Thymus (tissue), 11 donors: ENCODE data around the gene DCDC2. TPM values are rescaled to one million over a fixed set of nuclear protein-coding genes. Genes with fewer than 3 reads are reported as not detected.

ENCODE experiments used
- DNase-seq, 9 donors: peaks; one replicate each; pipeline ENCODE4 v3.0.0-alpha.2; 2013; ENCODE audit warnings: low spot score in 9 of 9, low read depth in 6 of 9, missing footprints in 1 of 9
- H3K27ac ChIP-seq, 2 donors: one replicate each; pipeline ENCODE4 v1.5.1; 2013; ENCODE audit warnings: control low read depth in 1 of 2, low read depth in 1 of 2, low read length in 1 of 2, mild to moderate bottlenecking in 1 of 2, moderate library complexity in 1 of 2
- H3K27me3 ChIP-seq, 2 donors: one replicate each; pipeline ENCODE4 v1.5.1; 2013; ENCODE audit warnings: low read length in 1 of 2; ENCODE audit not compliant: control insufficient read depth in 2 of 2, insufficient read depth in 1 of 2
- H3K36me3 ChIP-seq, 2 donors: one replicate each; pipeline ENCODE4 v1.5.1; 2013; ENCODE audit warnings: low read length in 1 of 2, mild to moderate bottlenecking in 1 of 2, moderate library complexity in 1 of 2; ENCODE audit not compliant: control insufficient read depth in 2 of 2, insufficient read depth in 2 of 2
- H3K4me1 ChIP-seq, 2 donors: one replicate each; pipeline ENCODE4 v1.5.1; 2013; ENCODE audit warnings: low read length in 2 of 2; ENCODE audit not compliant: control insufficient read depth in 2 of 2, insufficient read depth in 2 of 2
- H3K4me3 ChIP-seq, 2 donors: one replicate each; pipeline ENCODE4 v1.5.1; 2013; ENCODE audit warnings: low read length in 2 of 2, control low read depth in 1 of 2, mild to moderate bottlenecking in 1 of 2
- H3K9me3 ChIP-seq, 2 donors: one replicate each; pipeline ENCODE4 v1.5.1; 2013; ENCODE audit warnings: low read length in 1 of 2, mild to moderate bottlenecking in 1 of 2; ENCODE audit not compliant: control insufficient read depth in 2 of 2, insufficient read depth in 1 of 2
- WGBS: extraction: QIAGEN DNeasy Blood & Tissue Kit; methylation state at CpG from one replicate; pipeline ENCODE4 v1.1.7; 2013; 5-methylcytosine and 5-hydroxymethylcytosine counted together
- polyA plus RNA-seq: library from polyadenylated mRNA; stranded (reverse); fragments of 200-250 nt; gene quantifications from one replicate; pipeline ENCODE4 v1.2.3, GENCODE V29; 2013
- total RNA-seq: library from RNA; stranded (reverse); fragments of 120-200 nt; gene quantifications from one replicate; pipeline ENCODE4 v1.2.4, GENCODE V29; 2013
- donor health status: healthy.

Gene DCDC2
- total and polyA plus RNA-seq, 2 donors: 0.19 to 0.25 TPM

GRCh38 chr6:24358219-24358821 lies 461 bp upstream of the DCDC2 start:
- DNase-seq: no peak
- WGBS: 58% methylated on average over 12 of the region's 12 CpGs
- H3K36me3 ChIP-seq: no peaks in the 10 kb centered on the region
- H3K27ac ChIP-seq: no peak overlapping the region
- H3K9me3 ChIP-seq: peaks cover 0 to 13% of the 10 kb centered on the region in 2 donors
- peaks cover 5 to 17% of the 10 kb centered on the region in 2 donors for H3K4me1 ChIP-seq
- peaks cover 22 to 39% of the 10 kb centered on the region in 2 donors for H3K27me3 ChIP-seq
- no peak overlapping the region for H3K4me3 ChIP-seq

GRCh38 chr6:24356310-24356973 lies 1.4 kb downstream of the DCDC2 start:
- Histone ChIP-seq H3K27ac (no peak overlapping the region), H3K36me3 (no peaks in the 10 kb centered on the region), H3K27me3 (peaks cover 25 to 39% of the 10 kb centered on the region in 2 donors), H3K4me3 (no peak overlapping the region), H3K4me1 (peaks cover 5 to 17% of the 10 kb centered on the region in 2 donors), H3K9me3 (peaks cover 0 to 13% of the 10 kb centered on the region in 2 donors)
- WGBS: 93% methylated on average over 5 of the region's 5 CpGs
- DNase-seq: no peak

- Histone ChIP-seq H3K4me1 (peaks cover 5 to 16% of the 10 kb centered on the region in 2 donors), H3K36me3 (no peaks in the 10 kb centered on the region), H3K27ac (no peak overlapping the region), H3K4me3 (no peak overlapping the region), H3K9me3 (peaks cover 0 to 13% of the 10 kb centered on the region in 2 donors), H3K27me3 (peaks cover 25 to 42% of the 10 kb centered on the region in 2 donors)
- 91% methylated on average over 4 of the region's 4 CpGs for WGBS
- DNase-seq: no peak
Measured at GRCh38 chr6:24355393-24355792, 2.5 kb downstream of the DCDC2 start.

- DNase-seq: no peak
- Histone ChIP-seq H3K36me3 (no peaks in the 10 kb centered on the region), H3K9me3 (peaks cover 0 to 6% of the 10 kb centered on the region in 2 donors), H3K27me3 (peaks cover 22 to 33% of the 10 kb centered on the region in 2 donors), H3K4me1 (peaks cover 0 to 9% of the 10 kb centered on the region in 2 donors), H3K4me3 (no peak overlapping the region), H3K27ac (no peak overlapping the region)
- 95% methylated on average over 1 of the region's 1 CpG for WGBS
Measured at GRCh38 chr6:24353861-24354260, 4.0 kb downstream of the DCDC2 start.

GRCh38 chr6:24352434-24352833 lies 5.4 kb downstream of the DCDC2 start:
- Histone ChIP-seq H3K36me3 (no peaks in the 10 kb centered on the region), H3K4me3 (no peak overlapping the region)
- 97% methylated on average over 1 of the region's 1 CpG for WGBS

GRCh38 chr6:24344976-24345375 lies 12.9 kb downstream of the DCDC2 start:
- no peaks in the 10 kb centered on the region for H3K36me3 ChIP-seq
- no peaks in the 10 kb centered on the region for H3K9me3 ChIP-seq
- H3K27ac ChIP-seq: no peak overlapping the region
- WGBS: 80% methylated on average over 3 of the region's 3 CpGs
- no peak for DNase-seq
- H3K4me1 ChIP-seq: no peaks in the 10 kb centered on the region
- no peak overlapping the region for H3K4me3 ChIP-seq
- peaks cover 0 to 4% of the 10 kb centered on the region in 2 donors for H3K27me3 ChIP-seq

More at GRCh38 chr6:24352434-24352833, 5.4 kb downstream of the DCDC2 start:
- Histone ChIP-seq H3K4me1 (no peaks in the 10 kb centered on the region), H3K27ac (no peak overlapping the region), H3K9me3 (peaks cover 0 to 1% of the 10 kb centered on the region in 2 donors), H3K27me3 (peaks cover 12 to 26% of the 10 kb centered on the region in 2 donors)
- DNase-seq: no peak

GRCh38 chr6:24340998-24341938 lies 16.6 kb downstream of the DCDC2 start:
- H3K9me3 ChIP-seq: no peaks in the 10 kb centered on the region
- no peak overlapping the region for H3K4me3 ChIP-seq
- WGBS: 94% methylated on average over 6 of the region's 6 CpGs
- no peaks in the 10 kb centered on the region for H3K36me3 ChIP-seq
- no peak for DNase-seq
- no peaks in the 10 kb centered on the region for H3K4me1 ChIP-seq
- H3K27me3 ChIP-seq: no peaks in the 10 kb centered on the region
- no peak overlapping the region for H3K27ac ChIP-seq

GRCh38 chr6:24339932-24340331 lies 17.9 kb downstream of the DCDC2 start:
- no peak for DNase-seq
- Histone ChIP-seq H3K4me1 (no peaks in the 10 kb centered on the region), H3K4me3 (no peak overlapping the region), H3K9me3 (no peaks in the 10 kb centered on the region), H3K36me3 (no peaks in the 10 kb centered on the region), H3K27ac (no peak overlapping the region), H3K27me3 (no peaks in the 10 kb centered on the region)
- 80% methylated on average over 3 of the region's 3 CpGs for WGBS

- WGBS: 98% methylated on average over 2 of the region's 2 CpGs
- H3K36me3 ChIP-seq: no peaks in the 10 kb centered on the region
- no peaks in the 10 kb centered on the region for H3K4me1 ChIP-seq
- DNase-seq: no peak
- H3K27me3 ChIP-seq: no peaks in the 10 kb centered on the region
- H3K27ac ChIP-seq: no peak overlapping the region
- no peaks in the 10 kb centered on the region for H3K9me3 ChIP-seq
- H3K4me3 ChIP-seq: no peak overlapping the region
Measured at GRCh38 chr6:24334285-24334684, 23.6 kb downstream of the DCDC2 start.
